ENCODE results near the gene SPEM2. TPM values are rescaled to one million over a fixed set of nuclear protein-coding genes. Genes with fewer than 3 reads are reported as not detected.

SPEM2 gene
- total and polyA plus RNA-seq, 2 of the 8 experiments (the other 6 are each of a cell fraction or from before 2014, with no cell fraction given), result 0.03 TPM; not detected in 1

DNA sequence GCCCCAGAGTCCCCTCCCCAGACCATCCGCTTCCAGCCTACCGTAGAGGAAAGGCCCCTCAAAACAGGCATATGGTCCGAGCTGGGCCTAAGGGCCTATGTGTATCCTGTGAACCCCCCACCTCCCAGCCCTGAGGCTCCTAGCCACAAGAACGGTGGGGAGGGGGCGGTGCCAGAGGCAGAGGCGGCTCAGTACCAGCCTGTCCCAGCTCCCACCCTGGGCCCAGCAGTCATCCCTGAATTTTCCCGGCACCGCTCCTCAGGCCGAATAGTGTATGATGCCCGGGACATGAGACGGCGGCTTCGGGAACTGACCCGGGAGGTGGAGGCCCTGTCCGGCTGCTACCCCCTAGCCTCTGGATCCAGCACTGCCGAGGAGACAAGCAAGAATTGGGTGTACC, 4.2 kb upstream of the SPEM2 start:
- H3K79me1 ChIP-seq (ENCODE audit: low read depth, low read length), result no peaks in the 10 kb centered on the region
- no peak overlapping the region for H2BK12ac ChIP-seq (ENCODE audit: low read depth, low read length)
- H3K23me2 ChIP-seq (ENCODE audit: low read depth, low read length), result peaks cover 2% of the 10 kb centered on the region; the same call in 1 of the 2 replicates
- H3K9me3 ChIP-seq (ENCODE audit: insufficient read depth in 2 of 2, low read depth in 1 of 2, low read length in 1 of 2), result no peaks in the 10 kb centered on the region
- no peak overlapping the region for H3K14ac ChIP-seq (ENCODE audit: insufficient read length)
- H2AK5ac ChIP-seq (ENCODE audit: low read depth, low read length), result no peak overlapping the region
- peak overlapping the region; percentile 80; the same call in 1 of the 2 replicates for H4K8ac ChIP-seq (ENCODE audit: extremely low read depth, insufficient read depth, low read length)
- ChIA-PET POLR2A (ENCODE audit: partially characterized antibody) (interaction anchor here (0.6 to 2.8 kb wide), 12 partner anchors 8 to 164 kb away, joined by 3 to 9 read pairs (median 4); partner anchors contain the start of genes ACAP1, PLSCR3 and TMEM102), CTCF (ENCODE audit: partially characterized antibody) (interaction anchor here (0.7 to 4.1 kb wide), 9 partner anchors 12 to 82 kb away, joined by 3 to 15 read pairs (median 3); partner anchors contain the start of genes NLGN2 and TMEM256)
- H2AFZ ChIP-seq (ENCODE audit: low read length), result no peak overlapping the region
- H3K27me3 ChIP-seq (replicated peaks in 1 of 4; ENCODE audit: control insufficient read depth in 3 of 4, extremely low read depth in 1 of 4, insufficient read depth in 3 of 4, low read length in 3 of 4), result no peaks in the 10 kb centered on the region
- H3K36me3 ChIP-seq (ENCODE audit: control insufficient read depth in 2 of 4, insufficient read depth in 4 of 4, low read length in 3 of 4), result peaks cover 0 to 9% (median 4%) of the 10 kb centered on the region in 4 experiments; a peak in 4 of 8 replicates
- H3K4ac ChIP-seq (replicated peaks; ENCODE audit: insufficient read length, low read depth, low read length), result no peak overlapping the region
- DNase-seq (ENCODE audit: low read depth in 1 of 2, low spot score in 2 of 2) (no peak), FAIRE-seq (no peak)
- H4K20me1 ChIP-seq (replicated peaks in 1 of 2; ENCODE audit: control insufficient read depth in 1 of 2, insufficient read depth in 2 of 2, low read length in 2 of 2), result peaks cover 0 to 7% of the 10 kb centered on the region in 2 experiments
- no peak overlapping the region for H2BK120ac ChIP-seq (replicated peaks; ENCODE audit: low read depth, low read length)
- no peak overlapping the region for H3K18ac ChIP-seq (ENCODE audit: extremely low read depth, low read length)
- H4K5ac ChIP-seq (ENCODE audit: insufficient read length, low read depth, low read length), result no peak overlapping the region
- H3K56ac ChIP-seq (replicated peaks; ENCODE audit: insufficient read length, low read depth, low read length), result no peak overlapping the region
- no peak overlapping the region for H3K23ac ChIP-seq (ENCODE audit: insufficient read length)
- TF ChIP-seq SP2 (IDR thresholded peaks at IDR 0.05; ENCODE audit: low read length) (no peak), BRCA1 (IDR thresholded peaks at IDR 0.05; ENCODE audit: low read depth, low read length) (no peak), BCL11A (IDR thresholded peaks at IDR 0.05; ENCODE audit: low read depth in 2 of 2, low read length in 2 of 2) (no peak), CBX5 (IDR thresholded peaks at IDR 0.05; ENCODE audit: low read depth, low read length) (no peak), JUND (IDR thresholded peaks at IDR 0.05; ENCODE audit: low read length) (no peak), TEAD4 (IDR thresholded peaks at IDR 0.05; ENCODE audit: low read depth, low read length) (no peak), CTBP2 (IDR thresholded peaks at IDR 0.05; ENCODE audit: borderline replicate concordance, insufficient read depth, insufficient read length, low read length) (no peak)
- TF ChIP-seq, protein P1, sequence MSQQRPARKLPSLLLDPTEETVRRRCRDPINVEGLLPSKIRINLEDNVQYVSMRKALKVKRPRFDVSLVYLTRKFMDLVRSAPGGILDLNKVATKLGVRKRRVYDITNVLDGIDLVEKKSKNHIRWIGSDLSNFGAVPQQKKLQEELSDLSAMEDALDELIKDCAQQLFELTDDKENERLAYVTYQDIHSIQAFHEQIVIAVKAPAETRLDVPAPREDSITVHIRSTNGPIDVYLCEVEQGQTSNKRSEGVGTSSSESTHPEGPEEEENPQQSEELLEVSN (IDR thresholded peaks at IDR 0.05), result no peak
- no peak overlapping the region for H2BK5ac ChIP-seq (ENCODE audit: low read depth, low read length)
- H3K4me1 ChIP-seq (replicated peaks in 1 of 4; ENCODE audit: control insufficient read depth in 3 of 4, insufficient read depth in 4 of 4, low read length in 3 of 4), result peaks cover 0 to 15% (median 2%) of the 10 kb centered on the region in 4 experiments; a peak in 4 of 7 replicates
- H3K27ac ChIP-seq (ENCODE audit: low read depth, low read length), result no peak overlapping the region
- no peak overlapping the region for H3K4me2 ChIP-seq (ENCODE audit: insufficient read depth in 1 of 2, low read depth in 2 of 2, low read length in 2 of 2)
- H3K9ac ChIP-seq (replicated peaks in 1 of 4; ENCODE audit: extremely low read depth in 1 of 4, low read depth in 3 of 4, low read length in 3 of 4), result no peak overlapping the region
- H3K4me3 ChIP-seq (ENCODE audit: extremely low read depth in 1 of 4, insufficient read depth in 2 of 4, low read depth in 3 of 4, low read length in 4 of 4), result no peak overlapping the region
- H3K79me2 ChIP-seq (ENCODE audit: control insufficient read depth in 1 of 2, insufficient read depth in 2 of 2, low read length in 2 of 2), result no peaks in the 10 kb centered on the region
- H2BK15ac ChIP-seq (ENCODE audit: low read length), result no peak overlapping the region
- WGBS, 2 experiments (ENCODE audit: extremely low coverage in 1 of 2, insufficient coverage in 1 of 2, insufficient read length in 1 of 2, insufficient replicate concordance in 2 of 2, low coverage in 1 of 2, low lambda C conversion rate in 2 of 2, missing lambda C conversion rate in 1 of 2), result 89% methylated on average over 15 of the region's 16 CpGs; no CpG with 5 or more reads in 1 of the 2 experiments
- H4K91ac ChIP-seq (replicated peaks; ENCODE audit: insufficient read length, low read length), result no peak overlapping the region
- H2BK20ac ChIP-seq (ENCODE audit: low read length), result no peak overlapping the region

All from H1 (cell line).